ENCODE measurements around the gene ZNF280D. TPM values are rescaled to one million over a fixed set of nuclear protein-coding genes. Genes with fewer than 3 reads are reported as not detected.
A peak's percentile ranks its signal among the peaks of the same experiment; 100 is the strongest.

Gene ZNF280D
- total RNA-seq, 1 experiment from 2014 or later: 48.0 TPM

GRCh38 chr15:56739964-56740640, 6.8 kb upstream of the ZNF280D start:
- no peaks in the 10 kb centered on the region for H3K4me1 ChIP-seq (ENCODE audit: low read length)
- no peaks in the 10 kb centered on the region for H3K27me3 ChIP-seq (ENCODE audit: low read length)
- H3K9me3 ChIP-seq (ENCODE audit: low read length): no peaks in the 10 kb centered on the region
- no peak overlapping the region for H3K4me3 ChIP-seq (ENCODE audit: low read length)
- no peak overlapping the region for H3K4me2 ChIP-seq (ENCODE audit: low read depth, low read length, poor library complexity, severe bottlenecking)
- no peaks in the 10 kb centered on the region for H4K20me1 ChIP-seq (ENCODE audit: insufficient read depth, low read depth, low read length)
- H3K9me2 ChIP-seq (replicated peaks; ENCODE audit: insufficient read depth, low read length): no peaks in the 10 kb centered on the region
- no peak overlapping the region for H3K27ac ChIP-seq (ENCODE audit: low read length)
- no peaks in the 10 kb centered on the region for H3K79me2 ChIP-seq (ENCODE audit: low read length)
- H2AFZ ChIP-seq (ENCODE audit: low read length): 0 out of 2 replicates have a peak overlapping the region, but pooled peaks have one; percentile 23
- no peaks in the 10 kb centered on the region for H3K36me3 ChIP-seq (ENCODE audit: insufficient read depth, low read length)
- H3K9ac ChIP-seq (ENCODE audit: low read length): no peak overlapping the region
- peak; percentile 78 for DNase-seq

- no peaks in the 10 kb centered on the region for H3K4me1 ChIP-seq (ENCODE audit: low read length)
- no peak overlapping the region for H3K4me2 ChIP-seq (ENCODE audit: low read depth, low read length, poor library complexity, severe bottlenecking)
- H3K36me3 ChIP-seq (ENCODE audit: insufficient read depth, low read length): no peaks in the 10 kb centered on the region
- no peak overlapping the region for H3K27ac ChIP-seq (ENCODE audit: low read length)
- H3K9me2 ChIP-seq (replicated peaks; ENCODE audit: insufficient read depth, low read length): no peaks in the 10 kb centered on the region
- no peaks in the 10 kb centered on the region for H3K9me3 ChIP-seq (ENCODE audit: low read length)
- H2AFZ ChIP-seq (ENCODE audit: low read length): no peak overlapping the region
- H3K4me3 ChIP-seq (ENCODE audit: low read length): no peak overlapping the region
- H4K20me1 ChIP-seq (ENCODE audit: insufficient read depth, low read depth, low read length): no peaks in the 10 kb centered on the region
- no peak overlapping the region for H3K9ac ChIP-seq (ENCODE audit: low read length)
- no peak for DNase-seq
- H3K79me2 ChIP-seq (ENCODE audit: low read length): no peaks in the 10 kb centered on the region
- H3K27me3 ChIP-seq (ENCODE audit: low read length): no peaks in the 10 kb centered on the region
Measured at GRCh38 chr15:56739474-56739873, 6.2 kb upstream of the ZNF280D start.

- Histone ChIP-seq H3K4me2 (ENCODE audit: low read depth, low read length, poor library complexity, severe bottlenecking) (no peak overlapping the region), H4K20me1 (ENCODE audit: insufficient read depth, low read depth, low read length) (no peaks in the 10 kb centered on the region), H3K27ac (ENCODE audit: low read length) (no peak overlapping the region), H3K36me3 (ENCODE audit: insufficient read depth, low read length) (no peaks in the 10 kb centered on the region), H3K9ac (ENCODE audit: low read length) (no peak overlapping the region), H3K79me2 (ENCODE audit: low read length) (peaks cover 2% of the 10 kb centered on the region), H3K4me1 (ENCODE audit: low read length) (peaks cover 4% of the 10 kb centered on the region), H3K27me3 (ENCODE audit: low read length) (no peaks in the 10 kb centered on the region), H3K9me3 (ENCODE audit: low read length) (no peaks in the 10 kb centered on the region), H3K9me2 (replicated peaks; ENCODE audit: insufficient read depth, low read length) (no peaks in the 10 kb centered on the region), H2AFZ (ENCODE audit: low read length) (no peak overlapping the region), H3K4me3 (ENCODE audit: low read length) (no peak overlapping the region)
- no peak for DNase-seq
Measured at GRCh38 chr15:56737791-56738190, 4.5 kb upstream of the ZNF280D start.

GRCh38 chr15:56736881-56737707, 3.8 kb upstream of the ZNF280D start:
- no peak overlapping the region for H3K9ac ChIP-seq (ENCODE audit: low read length)

GRCh38 chr15:56736308-56736707, 3.0 kb upstream of the ZNF280D start:
- H3K27me3 ChIP-seq (ENCODE audit: low read length): no peaks in the 10 kb centered on the region
- no peak overlapping the region for H3K4me2 ChIP-seq (ENCODE audit: low read depth, low read length, poor library complexity, severe bottlenecking)
- H3K9ac ChIP-seq (ENCODE audit: low read length): no peak overlapping the region
- DNase-seq: no peak
- no peaks in the 10 kb centered on the region for H4K20me1 ChIP-seq (ENCODE audit: insufficient read depth, low read depth, low read length)
- H3K4me1 ChIP-seq (ENCODE audit: low read length): peaks cover 18% of the 10 kb centered on the region
- H2AFZ ChIP-seq (ENCODE audit: low read length): no peak overlapping the region
- H3K9me2 ChIP-seq (replicated peaks; ENCODE audit: insufficient read depth, low read length): no peaks in the 10 kb centered on the region
- no peak overlapping the region for H3K4me3 ChIP-seq (ENCODE audit: low read length)
- H3K27ac ChIP-seq (ENCODE audit: low read length): no peak overlapping the region
- H3K9me3 ChIP-seq (ENCODE audit: low read length): no peaks in the 10 kb centered on the region
- peaks cover 17% of the 10 kb centered on the region for H3K79me2 ChIP-seq (ENCODE audit: low read length)
- no peaks in the 10 kb centered on the region; the same call in 1 of the 2 replicates for H3K36me3 ChIP-seq (ENCODE audit: insufficient read depth, low read length)

More at GRCh38 chr15:56736881-56737707, 3.8 kb upstream of the ZNF280D start:
- Histone ChIP-seq H3K4me1 (ENCODE audit: low read length) (peaks cover 10% of the 10 kb centered on the region), H3K36me3 (ENCODE audit: insufficient read depth, low read length) (no peaks in the 10 kb centered on the region), H3K4me3 (ENCODE audit: low read length) (no peak overlapping the region), H3K27ac (ENCODE audit: low read length) (no peak overlapping the region), H3K79me2 (ENCODE audit: low read length) (peaks cover 9% of the 10 kb centered on the region), H3K4me2 (ENCODE audit: low read depth, low read length, poor library complexity, severe bottlenecking) (no peak overlapping the region), H3K27me3 (ENCODE audit: low read length) (no peaks in the 10 kb centered on the region), H3K9me3 (ENCODE audit: low read length) (no peaks in the 10 kb centered on the region), H4K20me1 (ENCODE audit: insufficient read depth, low read depth, low read length) (no peaks in the 10 kb centered on the region), H3K9me2 (replicated peaks; ENCODE audit: insufficient read depth, low read length) (no peaks in the 10 kb centered on the region), H2AFZ (ENCODE audit: low read length) (no peak overlapping the region)
- no peak for DNase-seq

GRCh38 chr15:56735589-56735988, 2.3 kb upstream of the ZNF280D start:
- Histone ChIP-seq H2AFZ (ENCODE audit: low read length) (no peak overlapping the region), H3K27ac (ENCODE audit: low read length) (no peak overlapping the region), H4K20me1 (ENCODE audit: insufficient read depth, low read depth, low read length) (no peaks in the 10 kb centered on the region), H3K9me2 (replicated peaks; ENCODE audit: insufficient read depth, low read length) (no peaks in the 10 kb centered on the region), H3K4me3 (ENCODE audit: low read length) (no peak overlapping the region), H3K4me2 (ENCODE audit: low read depth, low read length, poor library complexity, severe bottlenecking) (no peak overlapping the region), H3K9ac (ENCODE audit: low read length) (no peak overlapping the region), H3K9me3 (ENCODE audit: low read length) (no peaks in the 10 kb centered on the region), H3K4me1 (ENCODE audit: low read length) (peaks cover 25% of the 10 kb centered on the region), H3K36me3 (ENCODE audit: insufficient read depth, low read length) (peaks cover 5% of the 10 kb centered on the region; the same call in 1 of the 2 replicates), H3K27me3 (ENCODE audit: low read length) (no peaks in the 10 kb centered on the region), H3K79me2 (ENCODE audit: low read length) (peaks cover 24% of the 10 kb centered on the region)
- DNase-seq: no peak

GRCh38 chr15:56734013-56734635, 815 bp upstream of the ZNF280D start:
- H3K27me3 ChIP-seq (ENCODE audit: low read length): no peaks in the 10 kb centered on the region
- H3K79me2 ChIP-seq (ENCODE audit: low read length): peaks cover 38% of the 10 kb centered on the region
- peaks cover 40% of the 10 kb centered on the region for H3K4me1 ChIP-seq (ENCODE audit: low read length)
- H3K4me3 ChIP-seq (ENCODE audit: low read length): no peak overlapping the region; the same call in 1 of the 2 replicates
- no peak overlapping the region for H3K9ac ChIP-seq (ENCODE audit: low read length)
- no peaks in the 10 kb centered on the region for H3K9me3 ChIP-seq (ENCODE audit: low read length)
- peak overlapping the region; percentile 95 for H3K4me2 ChIP-seq (ENCODE audit: low read depth, low read length, poor library complexity, severe bottlenecking)
- no peak overlapping the region for H3K27ac ChIP-seq (ENCODE audit: low read length)
- H4K20me1 ChIP-seq (ENCODE audit: insufficient read depth, low read depth, low read length): no peaks in the 10 kb centered on the region
- H3K36me3 ChIP-seq (ENCODE audit: insufficient read depth, low read length): peaks cover 20% of the 10 kb centered on the region; the same call in 1 of the 2 replicates
- no peak overlapping the region for H2AFZ ChIP-seq (ENCODE audit: low read length)
- H3K9me2 ChIP-seq (replicated peaks; ENCODE audit: insufficient read depth, low read length): no peaks in the 10 kb centered on the region
- no peak for DNase-seq

- no peak overlapping the region for H2AFZ ChIP-seq (ENCODE audit: low read length)
- peaks cover 29% of the 10 kb centered on the region for H3K36me3 ChIP-seq (ENCODE audit: insufficient read depth, low read length)
- no peaks in the 10 kb centered on the region for H3K9me2 ChIP-seq (replicated peaks; ENCODE audit: insufficient read depth, low read length)
- peaks cover 44% of the 10 kb centered on the region for H3K4me1 ChIP-seq (ENCODE audit: low read length)
- no peaks in the 10 kb centered on the region for H3K27me3 ChIP-seq (ENCODE audit: low read length)
- H3K9ac ChIP-seq (ENCODE audit: low read length): peak overlapping the region; percentile 85
- H3K4me3 ChIP-seq (ENCODE audit: low read length): peak overlapping the region; percentile 78
- no peak for DNase-seq
- H4K20me1 ChIP-seq (ENCODE audit: insufficient read depth, low read depth, low read length): no peaks in the 10 kb centered on the region
- H3K4me2 ChIP-seq (ENCODE audit: low read depth, low read length, poor library complexity, severe bottlenecking): peak overlapping the region; percentile 95
- no peaks in the 10 kb centered on the region for H3K9me3 ChIP-seq (ENCODE audit: low read length)
- peaks cover 52% of the 10 kb centered on the region for H3K79me2 ChIP-seq (ENCODE audit: low read length)
- H3K27ac ChIP-seq (ENCODE audit: low read length): peak overlapping the region; percentile 74
Measured at GRCh38 chr15:56732886-56733135, 498 bp downstream of the ZNF280D start.

All from Karpas-422 (cell line).